NK-92 (cell line): Measurements from ENCODE around the gene MED13L.
"Not testable (repeated sequence)": the region's sequence is repeated elsewhere in the genome, so short reads cannot be mapped to it uniquely, and the experiment has no call there.

Experiments
- DNase-seq: peaks from one replicate; lab custom pipeline; 2025; ENCODE audit not compliant: unreplicated experiment; lab: John Stamatoyannopoulos, UW

The MED13L gene

DNA sequence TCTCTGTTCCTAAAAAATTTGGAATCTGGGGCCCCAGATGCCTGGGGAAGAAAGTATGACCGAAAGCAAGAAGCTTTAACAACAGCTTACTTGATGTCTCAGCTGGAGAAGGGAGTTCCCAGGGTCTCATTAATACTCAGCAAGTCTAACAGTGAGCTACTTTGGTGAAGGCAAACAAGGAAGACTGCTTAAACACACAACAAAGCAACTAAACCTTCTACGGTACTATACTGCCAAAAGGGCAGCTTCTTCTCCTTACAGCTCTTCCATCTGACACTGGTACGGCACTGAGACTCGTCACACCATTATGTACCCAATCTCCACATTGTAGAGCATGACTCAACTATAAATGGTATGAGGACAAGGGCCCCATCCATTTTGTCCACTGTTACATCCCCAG is 213.0 kb downstream of the MED13L start:
- no peak for DNase-seq

DNA sequence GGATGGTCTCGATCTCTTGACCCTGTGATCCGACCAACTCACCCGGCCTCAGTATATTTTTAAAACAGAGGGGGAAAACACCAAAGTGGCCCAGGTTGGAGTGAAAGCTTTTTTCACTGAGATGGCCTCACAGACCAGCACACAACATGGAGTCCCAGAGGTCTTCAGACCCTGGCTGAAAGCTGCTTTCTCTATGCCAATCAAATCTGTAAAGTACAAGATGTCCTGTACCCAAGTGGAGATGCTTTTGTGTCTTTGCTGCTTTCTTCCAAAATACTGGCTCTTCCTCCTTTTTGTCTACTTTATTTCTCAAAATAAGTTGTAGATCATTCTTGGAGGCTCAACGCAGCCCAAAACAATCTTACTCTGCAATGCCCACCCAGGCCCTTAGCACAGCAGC is 214.8 kb downstream of the MED13L start:
- no peak for DNase-seq

DNA sequence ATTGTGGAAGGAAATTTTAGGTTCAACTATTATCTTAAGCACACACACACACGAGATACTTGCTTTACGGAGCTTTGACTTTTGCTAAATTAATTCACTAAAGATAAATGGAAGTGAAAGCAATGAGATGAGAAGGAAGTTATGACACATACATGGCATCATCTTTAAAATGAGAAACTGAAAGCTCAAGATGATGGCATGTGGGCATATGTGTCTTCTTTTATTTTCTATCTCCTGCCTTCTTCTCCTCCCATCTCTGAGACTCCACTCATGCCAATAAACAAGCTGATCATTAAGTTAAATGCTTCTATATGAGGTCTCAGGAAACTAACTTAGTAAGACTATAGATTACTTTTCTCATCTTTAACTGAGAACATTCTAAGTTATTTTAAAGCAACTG is 216.7 kb downstream of the MED13L start:
- DNase-seq, result no peak

DNA sequence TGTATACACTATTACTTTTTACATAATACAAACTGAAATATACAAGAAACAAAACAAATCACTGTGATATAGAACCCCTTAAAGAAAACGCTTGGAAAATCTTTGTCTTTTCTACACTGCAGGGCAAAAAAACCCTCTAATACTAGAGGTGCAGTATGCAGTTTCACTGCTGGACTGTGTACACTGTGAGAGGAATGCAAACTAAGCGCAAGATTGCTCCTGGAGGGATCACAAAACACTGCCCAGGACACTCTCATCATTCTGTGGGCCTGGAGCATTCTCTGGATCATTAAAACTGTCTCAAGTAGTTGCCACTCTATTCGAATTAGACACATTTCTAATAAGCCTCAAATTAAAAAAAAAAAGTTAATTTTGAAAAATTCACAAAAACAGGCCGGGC is 217.6 kb downstream of the MED13L start:
- no peak for DNase-seq

DNA sequence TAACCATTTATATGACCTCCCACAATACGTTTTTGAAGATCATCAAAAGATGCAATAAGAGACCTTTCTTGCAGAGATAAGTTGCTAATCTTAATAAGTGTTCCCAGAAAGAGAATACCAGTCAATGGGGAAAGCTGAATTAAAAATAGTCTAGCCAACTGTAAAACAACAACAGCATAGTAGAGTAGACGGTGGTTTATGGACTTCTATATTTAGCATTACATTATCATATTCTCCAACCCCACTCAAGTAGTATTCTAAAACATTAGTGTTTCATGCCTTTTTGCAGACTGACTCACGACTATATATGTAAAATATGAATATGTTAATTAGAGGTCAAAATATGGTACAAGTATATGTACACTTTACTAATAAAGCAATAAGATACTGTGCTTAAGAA is 218.9 kb downstream of the MED13L start:
- DNase-seq, result no peak

DNA sequence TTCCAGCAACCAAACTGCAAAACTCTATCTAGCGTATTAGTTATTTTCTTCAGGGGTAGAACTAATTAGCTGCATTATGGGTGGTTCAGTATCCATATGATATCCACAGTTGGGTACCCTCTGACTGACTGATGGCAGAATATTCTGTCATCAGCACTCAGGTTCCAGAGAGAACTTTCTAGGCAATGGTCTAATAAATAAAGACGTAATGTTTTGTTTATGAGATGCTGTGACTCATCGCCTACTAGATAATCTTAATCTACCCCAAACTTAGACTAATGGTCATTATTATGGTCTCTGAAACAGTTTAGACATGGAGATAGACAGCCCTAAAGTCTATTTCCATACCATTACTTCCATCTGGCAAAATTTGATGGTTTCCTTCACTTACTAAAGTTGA is 220.1 kb downstream of the MED13L start:
- DNase-seq, result no peak

DNA sequence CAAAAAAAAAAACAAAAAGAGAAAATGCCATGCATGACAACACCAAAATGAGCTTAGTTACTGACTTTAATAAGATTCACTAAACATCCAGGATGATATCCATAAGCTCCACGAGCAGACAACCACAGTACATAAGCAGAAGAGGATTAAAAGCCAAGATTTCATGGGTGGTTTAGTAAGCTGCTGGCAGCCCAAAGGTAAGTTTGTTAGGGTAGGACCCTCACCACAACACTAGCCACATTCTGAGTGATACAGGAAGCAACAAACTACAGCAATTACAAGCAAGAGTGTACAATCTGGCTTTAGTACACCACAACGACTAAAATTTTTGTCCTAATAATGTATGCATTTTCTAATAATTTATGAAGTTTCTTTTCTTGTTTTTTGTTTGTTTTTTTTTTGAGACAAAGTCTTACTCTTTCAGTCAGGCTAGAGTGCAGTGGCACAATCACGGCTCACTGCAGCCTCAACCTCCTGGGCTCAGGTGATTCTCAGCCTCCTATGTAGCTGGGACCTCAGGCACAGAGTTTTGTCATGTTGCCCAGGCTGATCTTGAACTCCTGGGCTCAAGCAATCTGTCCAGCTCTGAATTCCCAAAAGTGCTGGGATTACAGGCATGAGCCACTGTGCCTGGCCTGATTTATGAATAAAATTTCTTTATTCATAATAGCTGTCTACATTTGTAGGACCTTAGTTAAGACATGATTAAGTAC is 221.4 kb downstream of the MED13L start:
- no peak for DNase-seq

DNA sequence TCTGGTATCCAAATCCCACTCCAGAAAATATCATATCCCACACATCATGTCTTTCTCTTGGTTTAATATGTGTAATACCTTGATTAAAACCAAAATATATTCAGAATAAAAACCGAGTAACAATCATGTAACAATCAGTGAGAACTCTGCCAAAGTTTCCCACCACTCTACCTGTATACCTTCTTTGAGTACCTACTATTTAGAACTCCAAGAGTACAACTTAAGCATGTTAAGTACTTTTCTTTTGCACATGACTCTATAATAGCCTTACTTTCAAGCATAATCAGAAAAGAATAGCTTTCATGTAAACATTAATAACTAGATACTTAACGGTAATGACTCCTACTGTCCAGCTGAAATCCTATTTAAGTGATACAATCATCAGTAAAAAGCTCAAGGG is 223.2 kb downstream of the MED13L start:
- DNase-seq, result no peak

DNA sequence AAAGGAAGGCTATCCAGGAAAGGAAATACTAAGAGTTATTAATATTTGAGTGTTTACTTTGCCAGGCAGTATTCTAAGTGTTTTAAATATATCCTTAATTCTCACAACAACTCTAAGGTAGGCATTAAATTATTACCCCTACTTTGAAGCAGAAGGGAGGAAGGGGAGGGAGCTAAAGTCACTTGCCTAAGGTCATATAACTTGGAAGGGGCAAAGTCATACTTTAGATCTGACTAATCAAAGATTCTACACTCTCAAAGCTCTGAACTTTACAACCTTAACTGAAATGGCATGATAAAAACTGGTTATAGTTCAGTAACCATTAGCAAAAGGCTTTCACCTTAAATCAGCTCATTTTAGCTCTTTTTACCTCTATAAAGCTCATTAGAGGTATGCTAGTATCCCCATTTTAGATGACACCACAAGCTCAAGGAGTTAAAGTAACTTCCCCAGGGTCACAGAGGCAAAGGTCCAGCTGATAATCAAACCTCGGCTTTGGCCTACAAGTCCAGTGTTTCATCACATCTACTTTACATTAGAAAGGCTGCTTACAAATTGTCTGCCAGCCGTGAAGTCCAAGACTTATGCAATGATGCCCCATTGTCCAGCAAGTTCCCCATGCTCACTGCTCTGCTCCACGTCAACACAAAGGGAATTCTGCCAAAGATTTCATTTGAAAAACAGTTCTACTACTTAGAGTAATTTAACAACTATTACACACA is 223.9 kb downstream of the MED13L start:
- DNase-seq, result no peak

DNA sequence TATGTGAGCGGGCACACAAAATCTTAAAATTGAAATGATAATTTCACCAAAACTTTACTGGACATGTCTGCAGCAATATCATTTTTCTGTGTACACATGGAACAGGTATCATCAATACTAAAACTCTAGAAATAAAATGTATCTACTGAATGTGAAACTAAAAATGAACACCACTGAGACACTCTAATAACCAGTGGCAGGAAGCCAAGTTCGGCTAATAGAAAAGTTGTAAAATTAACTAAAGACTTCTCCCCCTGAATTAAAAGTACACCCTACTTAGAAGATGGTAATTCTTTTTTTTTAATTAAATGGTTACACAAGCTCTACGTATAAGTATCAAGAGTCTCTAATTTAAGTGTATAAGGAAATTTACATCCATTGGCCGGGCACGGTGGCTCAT is 227.2 kb downstream of the MED13L start:
- DNase-seq, result no peak

DNA sequence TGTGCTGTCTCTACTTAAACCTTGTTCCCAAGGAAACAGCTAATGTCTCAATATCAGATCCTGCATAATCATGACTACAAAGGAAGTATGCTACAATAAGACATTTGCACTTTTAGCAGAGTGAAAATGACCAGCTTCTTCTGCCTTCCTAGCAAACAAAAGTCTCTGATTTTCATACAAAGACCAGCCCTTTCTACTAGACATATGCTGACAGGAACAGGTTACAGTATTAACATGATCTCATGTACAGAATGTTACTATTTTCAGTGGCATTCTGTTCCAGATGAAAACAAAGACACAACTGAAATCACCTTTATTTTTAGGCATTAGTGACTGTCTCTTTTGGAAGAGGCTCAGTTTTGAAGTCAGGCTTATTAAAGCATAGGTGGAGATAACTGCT is 228.6 kb downstream of the MED13L start:
- DNase-seq, result no peak

DNA sequence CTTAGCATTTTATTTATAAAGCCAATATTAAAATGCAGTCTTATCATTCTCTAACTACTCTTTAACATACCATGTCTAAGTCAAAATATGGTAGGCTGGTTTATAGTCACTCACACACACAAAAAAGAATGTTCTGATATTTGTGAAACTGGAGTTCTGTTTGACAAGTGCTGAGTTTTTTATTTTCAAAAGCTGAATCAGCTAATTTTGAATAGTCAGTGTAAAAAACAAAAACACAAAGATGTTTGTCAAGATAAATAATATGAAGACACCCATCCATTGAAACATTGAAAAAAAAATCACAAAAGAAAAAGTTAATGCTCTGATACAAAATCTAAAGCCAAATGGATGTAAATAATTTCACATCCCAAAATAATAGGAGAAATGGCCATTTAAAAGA is 231.5 kb downstream of the MED13L start:
- no peak for DNase-seq

DNA sequence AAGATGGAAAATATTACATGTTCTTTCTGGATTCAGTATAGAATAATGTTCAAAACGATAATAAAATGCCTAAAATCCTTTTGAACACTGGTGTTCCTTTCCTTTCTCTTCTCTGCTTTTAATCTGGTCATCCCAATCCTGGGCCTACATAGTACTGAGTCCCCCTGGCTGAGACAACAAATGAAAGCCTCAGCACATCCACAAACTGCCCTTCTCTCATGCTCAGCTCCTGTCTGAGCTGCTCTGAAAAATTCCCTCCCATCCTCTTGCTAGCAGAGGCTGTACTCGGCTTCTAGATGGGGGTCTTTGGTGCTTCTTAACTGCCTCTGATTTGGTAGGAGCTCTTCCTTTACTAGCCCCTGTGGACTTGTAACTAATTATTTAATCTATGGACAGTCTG is 232.3 kb downstream of the MED13L start:
- DNase-seq, result no peak

DNA sequence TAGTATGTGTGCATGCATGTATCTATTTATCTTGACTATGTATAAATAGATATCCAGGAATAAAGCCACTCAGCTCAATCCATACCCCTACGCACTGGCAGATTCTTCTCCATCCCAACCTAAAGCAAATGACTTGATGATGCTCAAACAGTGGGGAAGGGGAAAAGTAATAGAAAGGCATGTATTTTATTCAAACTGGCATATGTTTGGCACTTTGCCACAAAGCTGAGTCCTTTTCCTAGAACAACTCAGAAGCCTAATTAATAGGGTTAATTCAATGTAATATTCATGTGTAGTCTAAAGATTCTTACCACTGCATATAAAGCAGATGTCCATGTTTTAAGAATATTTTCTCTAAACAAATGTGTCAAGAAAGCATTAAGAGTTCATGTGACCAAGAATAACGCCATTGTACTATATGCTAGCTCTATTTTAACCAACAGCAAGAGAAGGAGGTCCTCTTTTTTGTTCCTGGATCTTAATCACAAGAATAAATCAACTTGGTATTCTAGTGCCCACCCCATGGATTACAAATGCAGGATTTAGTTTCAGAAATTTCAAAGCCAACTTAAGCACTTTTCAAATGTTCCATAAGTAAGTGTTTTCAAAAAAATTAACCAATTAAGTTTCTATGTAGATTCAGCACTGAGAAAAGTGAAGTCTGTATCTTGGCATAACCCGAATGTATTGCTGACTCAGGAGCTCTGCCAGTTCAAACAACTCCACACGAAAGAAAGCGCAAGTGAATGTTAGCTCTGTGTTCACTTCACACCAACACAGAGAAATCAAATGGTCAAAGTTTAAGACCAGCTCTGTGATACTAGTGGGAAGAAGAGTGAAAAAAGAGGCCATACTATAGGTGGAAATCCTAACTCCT is 233.6 kb downstream of the MED13L start:
- DNase-seq, result no peak

DNA sequence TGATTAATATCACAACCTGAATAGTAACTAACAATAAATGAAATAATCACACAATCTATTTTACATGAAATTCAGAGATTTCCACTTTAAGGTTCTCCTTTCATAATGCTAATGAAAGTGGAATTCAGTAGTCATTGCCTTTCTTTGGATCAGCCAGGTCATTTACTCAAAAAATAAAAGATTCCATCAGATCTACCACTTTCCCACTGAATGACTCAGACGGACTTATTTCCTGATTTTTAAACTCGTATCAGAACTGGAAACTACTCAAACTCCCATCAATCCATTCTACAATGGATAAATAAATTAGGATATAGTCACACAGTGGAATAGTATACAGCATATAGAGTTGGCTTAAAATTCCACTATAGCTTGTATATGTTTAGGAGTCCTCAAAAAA is 237.1 kb downstream of the MED13L start:
- DNase-seq, result no peak

DNA sequence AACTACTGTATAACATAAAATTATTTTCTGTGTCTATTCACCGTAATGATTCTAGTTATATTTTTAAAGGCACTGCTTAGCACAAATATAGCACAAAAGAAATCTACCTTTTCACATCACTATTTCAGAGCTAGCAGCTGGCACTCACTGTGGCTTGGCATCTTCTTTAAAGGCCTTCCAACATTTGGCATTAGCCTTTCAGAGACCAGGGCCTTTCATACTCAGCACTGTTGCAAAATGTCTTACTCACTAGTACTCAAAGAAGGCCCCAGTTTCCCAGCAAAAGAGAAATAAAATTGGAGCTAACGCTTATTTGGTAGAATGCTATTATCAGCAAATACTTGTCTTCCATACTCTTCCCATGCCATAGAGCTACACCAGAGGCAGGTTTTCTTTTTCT is 238.4 kb downstream of the MED13L start:
- no peak for DNase-seq

DNA sequence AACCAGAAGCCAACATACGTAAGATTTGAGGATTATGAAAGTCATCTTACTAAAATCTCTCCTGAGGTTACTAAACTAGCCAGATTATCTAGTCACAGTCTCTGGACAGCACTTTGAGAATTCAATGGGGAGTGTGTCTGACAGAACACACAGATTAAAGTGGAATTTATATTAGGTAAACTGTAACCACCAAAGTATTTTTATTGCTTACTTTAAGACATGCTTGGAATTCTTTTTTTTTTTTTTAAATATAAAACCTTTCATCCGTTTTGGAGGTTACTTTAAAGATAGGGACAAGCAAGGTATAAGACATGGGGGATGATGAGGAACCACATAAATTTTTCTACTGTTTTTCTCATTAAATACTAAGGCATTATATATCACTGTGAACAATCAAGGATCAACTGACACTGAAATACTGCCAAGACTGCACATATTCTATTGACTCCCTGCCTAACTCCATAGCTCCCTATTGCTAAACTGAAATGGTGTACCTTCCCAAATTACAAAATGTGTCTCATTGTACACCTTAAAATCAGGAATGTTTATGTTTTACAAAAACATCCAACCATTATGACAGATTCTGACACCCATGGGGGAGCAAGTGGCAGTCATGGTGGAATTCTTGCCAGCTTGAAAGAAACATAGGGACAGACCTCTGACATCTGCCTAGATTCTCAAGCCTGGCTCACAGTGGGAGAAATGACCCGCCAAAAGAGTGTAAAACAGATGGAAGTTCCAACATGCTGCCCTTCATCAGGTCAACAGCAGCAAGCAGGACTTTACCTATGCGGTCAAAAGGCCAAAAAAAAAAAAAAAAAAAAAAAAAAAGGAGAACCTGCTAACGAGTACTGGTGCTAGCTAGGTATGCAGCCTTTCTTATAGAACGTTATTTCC is 239.3 kb downstream of the MED13L start:
- DNase-seq, result no peak

DNA sequence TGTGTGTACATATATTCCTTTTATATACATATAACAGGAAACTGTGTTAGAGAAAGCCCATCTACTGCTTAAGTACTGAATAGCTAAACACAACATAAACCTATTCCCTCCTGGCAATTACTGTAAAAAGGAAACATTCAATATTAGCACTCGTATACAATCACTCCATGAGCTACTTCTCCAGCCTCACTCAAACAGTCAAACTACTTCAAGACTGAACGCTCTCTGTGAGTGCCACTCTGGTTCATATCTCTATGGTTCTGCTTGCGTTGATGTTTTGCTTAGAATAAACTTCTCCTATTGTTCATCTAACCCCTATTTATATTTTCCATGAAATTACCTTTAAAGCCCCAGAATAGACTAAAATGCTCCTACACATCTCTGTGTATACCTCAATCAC is 243.7 kb downstream of the MED13L start:
- DNase-seq, result no peak

DNA sequence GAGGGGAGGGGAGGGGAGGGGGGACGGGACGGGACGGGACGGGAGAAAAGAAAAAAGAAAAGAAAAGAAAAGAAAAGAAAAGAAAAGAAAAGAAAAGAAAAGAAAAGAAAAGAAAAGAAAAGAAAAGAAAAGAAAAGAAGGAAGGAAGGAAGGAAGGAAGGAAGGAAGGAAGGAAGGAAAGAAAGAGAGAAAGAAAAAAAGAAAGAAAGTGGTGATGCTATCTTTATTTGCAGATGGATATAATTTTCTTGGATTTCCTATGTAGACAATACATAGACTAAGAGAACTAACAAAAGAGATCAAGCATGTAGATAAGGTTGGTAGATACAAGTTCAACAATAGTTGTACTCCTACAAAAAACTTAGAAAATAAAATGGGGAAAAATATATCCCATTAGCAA is 245.9 kb downstream of the MED13L start:
- not testable (repeated sequence) for DNase-seq

DNA sequence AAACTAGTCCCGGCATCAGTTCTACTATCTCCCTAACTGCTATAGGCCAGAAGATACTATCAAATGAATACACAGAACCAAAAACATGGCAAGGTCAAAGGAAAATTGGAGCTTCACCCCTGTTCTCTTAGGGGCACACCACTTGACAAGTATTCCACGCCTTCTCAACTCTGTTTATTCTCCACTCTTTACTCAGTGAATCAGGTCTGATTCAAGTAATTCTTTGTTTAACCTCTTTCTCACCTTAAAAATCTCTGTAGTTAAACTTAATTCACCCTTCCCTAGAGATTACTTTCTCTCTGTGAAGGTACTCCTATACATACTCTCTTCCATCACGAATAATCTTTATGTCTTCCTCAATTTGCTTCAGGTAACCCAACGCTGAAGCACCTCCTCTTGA is 248.9 kb downstream of the MED13L start:
- no peak for DNase-seq

DNA sequence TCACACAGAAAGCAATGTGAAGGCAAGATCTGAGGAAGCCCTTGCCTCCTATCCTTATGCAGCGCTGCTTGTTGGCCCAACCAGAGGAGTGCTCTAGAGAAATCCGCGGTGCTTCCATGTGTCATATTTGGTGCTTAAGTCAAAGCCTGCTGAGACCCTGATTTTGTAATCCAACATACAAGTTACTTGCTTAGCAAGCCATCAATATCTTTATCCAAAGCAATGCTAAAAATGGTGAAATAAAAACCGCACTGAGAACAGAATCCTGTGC is 250.0 kb downstream of the MED13L start:
- DNase-seq, result no peak
